CD4-positive, alpha-beta T cell treated with Interleukin-21 for 1 hour (primary cell): ENCODE data around the gene RELA.

Experiments used
- DNase-seq: peaks from one replicate; pipeline ENCODE4 v3.0.0-alpha.2; 2020

The RELA gene

GRCh38 chr11:65629579-65629978 lies 33.1 kb downstream of the RELA start:
- no peak for DNase-seq

- DNase-seq, result no peak
These were observed 35.5 kb downstream of the RELA start for GRCh38 chr11:65627202-65627601.

- DNase-seq, result peak; percentile 64
These were observed 36.9 kb downstream of the RELA start for GRCh38 chr11:65625628-65626342.

GRCh38 chr11:65624931-65625627 lies 37.6 kb downstream of the RELA start:
- DNase-seq, result no peak

GRCh38 chr11:65623852-65624616 lies 38.7 kb downstream of the RELA start:
- DNase-seq, result no peak

- DNase-seq, result no peak
These were observed 39.5 kb downstream of the RELA start for GRCh38 chr11:65623177-65623576.

GRCh38 chr11:65622011-65622410 lies 40.7 kb downstream of the RELA start:
- DNase-seq, result no peak

- no peak for DNase-seq
These were observed 41.3 kb downstream of the RELA start for GRCh38 chr11:65621460-65621859.

GRCh38 chr11:65620666-65621065 lies 42.0 kb downstream of the RELA start:
- DNase-seq, result no peak

- no peak for DNase-seq
These were observed 43.3 kb downstream of the RELA start for GRCh38 chr11:65619281-65619928.

GRCh38 chr11:65618763-65619162 lies 44.0 kb downstream of the RELA start:
- no peak for DNase-seq

GRCh38 chr11:65617990-65618751 lies 44.5 kb downstream of the RELA start:
- DNase-seq, result no peak

- DNase-seq, result no peak
These were observed 45.4 kb downstream of the RELA start for GRCh38 chr11:65617136-65617850.

GRCh38 chr11:65616575-65617001 lies 46.1 kb downstream of the RELA start:
- no peak for DNase-seq

- no peak for DNase-seq
These were observed 46.7 kb downstream of the RELA start for GRCh38 chr11:65615950-65616574.

- peak; percentile 100 for DNase-seq
These were observed 47.3 kb downstream of the RELA start, which contains the start of gene PCNX3 for GRCh38 chr11:65615229-65615949. TSS of gene PCNX3 (plus strand) at chr11:65615776. CDS start at chr11:65616312, 536 bp downstream.

- DNase-seq, result no peak
These were observed 49.4 kb downstream of the RELA start for GRCh38 chr11:65613091-65613928.

GRCh38 chr11:65612691-65613090 lies 50.0 kb downstream of the RELA start:
- no peak for DNase-seq
